OCI-LY1 (cell line): ENCODE results near the gene ELL.

Experiments
- H2AFZ ChIP-seq: fragments of 200-600 bp; sonication (generic), shearing (Covaris generic); 2 replicates; pipeline ENCODE4 v1.6.0; 2014; ENCODE audit warnings: antibody characterized with exemption, mild to moderate bottlenecking, low read length
- H3F3A ChIP-seq: fragments of 200-600 bp; sonication (generic), shearing (Covaris generic); 2 replicates; pipeline ENCODE4 v1.6.0; 2014; ENCODE audit warnings: mild to moderate bottlenecking, antibody characterized with exemption, low read length, moderate library complexity; ENCODE audit not compliant: insufficient read depth
- H3K27ac ChIP-seq: fragments of 200-600 bp; sonication (generic); 2 replicates; pipeline ENCODE4 v1.5.1; 2014; ENCODE audit warnings: low read length, mixed run types, mild to moderate bottlenecking, low read depth; ENCODE audit not compliant: poor library complexity, severe bottlenecking
- H3K27me3 ChIP-seq: fragments of 200-600 bp; sonication (generic); 2 replicates; pipeline ENCODE4 v1.6.0; 2014; ENCODE audit warnings: antibody characterized with exemption, mild to moderate bottlenecking, low read length, moderate library complexity; ENCODE audit not compliant: insufficient read depth
- H3K36me3 ChIP-seq: fragments of 200-600 bp; sonication (generic); 2 replicates; pipeline ENCODE4 v1.6.1; 2014; ENCODE audit warnings: mild to moderate bottlenecking, antibody characterized with exemption, low read length, moderate library complexity, mixed read lengths; ENCODE audit not compliant: insufficient read depth
- H3K4me1 ChIP-seq: fragments of 200-600 bp; sonication (generic); 2 replicates; pipeline ENCODE4 v1.5.1; 2014; ENCODE audit warnings: mild to moderate bottlenecking, low read length, moderate library complexity; ENCODE audit not compliant: insufficient read depth, severe bottlenecking
- H3K4me2 ChIP-seq: fragments of 200-600 bp; sonication (generic), shearing (Covaris generic); 2 replicates; pipeline ENCODE4 v1.6.1; 2014; ENCODE audit warnings: low read length
- H3K4me3 ChIP-seq: fragments of 200-600 bp; sonication (generic); 2 replicates; pipeline ENCODE4 v1.5.1; 2014; ENCODE audit warnings: low read length, low read depth, mild to moderate bottlenecking, mixed read lengths; ENCODE audit not compliant: poor library complexity, severe bottlenecking
- H3K79me2 ChIP-seq: fragments of 200-600 bp; shearing (Covaris generic); 2 replicates; pipeline ENCODE4 v1.6.1; 2016; ENCODE audit warnings: mixed run types, low read length, mixed read lengths; ENCODE audit not compliant: insufficient read depth
- H3K9ac ChIP-seq: fragments of 200-600 bp; sonication (generic), shearing (Covaris generic); 2 replicates; pipeline ENCODE4 v1.6.1; 2014; ENCODE audit warnings: mild to moderate bottlenecking, low read length, mixed read lengths
- H3K9me2 ChIP-seq: fragments of 200-600 bp; sonication (generic), shearing (Covaris generic); 2 replicates; pipeline ENCODE4 v1.6.1; 2014; ENCODE audit warnings: low read depth, mild to moderate bottlenecking, low read length, mixed read lengths
- H3K9me3 ChIP-seq: fragments of 200-600 bp; shearing (Covaris generic); 2 replicates; pipeline ENCODE4 v1.6.1; 2014; ENCODE audit warnings: low read length, mixed read lengths
- H4K20me1 ChIP-seq: fragments of 200-600 bp; sonication (generic), shearing (Covaris generic); 2 replicates; pipeline ENCODE4 v1.6.0; 2016; ENCODE audit warnings: mild to moderate bottlenecking, low read length; ENCODE audit not compliant: insufficient read depth
- CTCF ChIP-seq: fragments of 200-600 bp; sonication (generic), shearing (Covaris generic); IDR thresholded peaks from 2 replicates; pipeline ENCODE4 v1.5.1; 2017; ENCODE audit warnings: mild to moderate bottlenecking, antibody characterized with exemption, low read length, moderate library complexity, mixed read lengths
- EZH2 ChIP-seq: fragments of 200-600 bp; sonication (generic), shearing (Covaris generic); IDR thresholded peaks from 2 replicates; pipeline ENCODE4 v1.8.0; 2017; ENCODE audit warnings: borderline replicate concordance, mixed run types, mild to moderate bottlenecking, antibody characterized with exemption, low read length, moderate library complexity, mixed read lengths

The ELL gene

DNA sequence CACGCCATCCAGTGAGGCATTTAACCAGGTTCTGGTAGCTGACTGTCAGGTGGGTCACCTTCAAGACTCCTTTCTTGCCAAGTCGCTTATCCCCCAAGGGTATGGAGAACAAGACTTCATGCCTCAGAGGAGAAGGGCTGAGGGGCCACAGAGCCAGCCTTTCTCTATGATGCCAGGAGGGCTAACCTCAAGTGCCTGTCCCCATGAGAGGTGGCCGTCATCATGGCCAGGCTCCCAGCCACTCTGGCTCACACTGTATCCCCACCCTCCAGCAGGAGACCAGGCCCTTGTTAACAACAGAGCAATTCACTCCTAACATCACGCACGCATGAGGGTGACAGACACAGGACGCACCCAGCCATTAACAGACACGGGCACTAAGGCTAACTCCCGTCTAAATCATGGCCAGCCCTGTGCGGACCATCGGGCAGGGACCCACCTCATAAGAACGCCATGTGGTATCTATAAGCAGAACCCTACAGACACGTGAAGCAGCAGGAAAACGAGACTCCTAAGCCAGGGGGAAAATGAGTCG is 45.3 kb downstream of the ELL start:
- no peak overlapping the region for H3K27ac ChIP-seq
- H3K4me2 ChIP-seq, result no peak overlapping the region
- no peaks in the 10 kb centered on the region for H3K9me2 ChIP-seq
- H3K9ac ChIP-seq, result no peak overlapping the region
- H3K4me3 ChIP-seq, result no peak overlapping the region
- H2AFZ ChIP-seq, result no peak overlapping the region
- H3K36me3 ChIP-seq, result no peaks in the 10 kb centered on the region
- H3K9me3 ChIP-seq, result no peaks in the 10 kb centered on the region
- H3K4me1 ChIP-seq, result peaks cover 17% of the 10 kb centered on the region
- no peaks in the 10 kb centered on the region for H3F3A ChIP-seq
- TF ChIP-seq EZH2 (no peak), CTCF (no peak)
- no peaks in the 10 kb centered on the region for H3K27me3 ChIP-seq
- H4K20me1 ChIP-seq, result no peaks in the 10 kb centered on the region
- no peaks in the 10 kb centered on the region for H3K79me2 ChIP-seq

GRCh38 chr19:18475762-18476331 is 46.0 kb downstream of the ELL start:
- Histone ChIP-seq H3K4me3 (no peak overlapping the region), H3K9me3 (no peaks in the 10 kb centered on the region), H4K20me1 (no peaks in the 10 kb centered on the region), H3K9me2 (no peaks in the 10 kb centered on the region), H3F3A (no peaks in the 10 kb centered on the region), H3K4me1 (peaks cover 17% of the 10 kb centered on the region), H3K79me2 (no peaks in the 10 kb centered on the region), H3K4me2 (no peak overlapping the region), H2AFZ (no peak overlapping the region), H3K27ac (no peak overlapping the region), H3K9ac (no peak overlapping the region), H3K27me3 (no peaks in the 10 kb centered on the region), H3K36me3 (no peaks in the 10 kb centered on the region)
- TF ChIP-seq EZH2, result no peak
- no peak for TF ChIP-seq CTCF

- no peaks in the 10 kb centered on the region for H3K27me3 ChIP-seq
- H3K9me3 ChIP-seq, result no peaks in the 10 kb centered on the region
- no peaks in the 10 kb centered on the region for H3K9me2 ChIP-seq
- no peaks in the 10 kb centered on the region for H3F3A ChIP-seq
- no peak overlapping the region for H3K4me2 ChIP-seq
- no peak overlapping the region for H3K27ac ChIP-seq
- no peak overlapping the region for H3K4me3 ChIP-seq
- H3K36me3 ChIP-seq, result no peaks in the 10 kb centered on the region
- peaks cover 14% of the 10 kb centered on the region for H3K4me1 ChIP-seq
- no peaks in the 10 kb centered on the region for H3K79me2 ChIP-seq
- H2AFZ ChIP-seq, result no peak overlapping the region
- no peak overlapping the region for H3K9ac ChIP-seq
- no peak for TF ChIP-seq EZH2
- no peak for TF ChIP-seq CTCF
- no peaks in the 10 kb centered on the region for H4K20me1 ChIP-seq
Measured at GRCh38 chr19:18475004-18475453, 46.8 kb downstream of the ELL start.
